Measurements from ENCODE around the gene ANP32D. TPM values are rescaled to one million over a fixed set of nuclear protein-coding genes. Genes with fewer than 3 reads are reported as not detected.
"Not testable (repeated sequence)": the region's sequence is repeated elsewhere in the genome, so short reads cannot be mapped to it uniquely, and the experiment has no call there.

Gene ANP32D
- total and polyA plus RNA-seq, 3 donors from 2014 or later, result 0.71 TPM; not detected in 2

GRCh38 chr12:48482198-48482597, 9.8 kb downstream of the ANP32D start, which contains the start of gene C12orf54:
Gene C12orf54 (plus strand): TSS chr12:48482498. CDS start chr12:48483297, 799 bp downstream.
- Histone ChIP-seq H3K36me3 (ENCODE audit: low read depth, missing control alignments) (no peaks in the 10 kb centered on the region), H3K4me1 (no peaks in the 10 kb centered on the region), H3K4me3 (no peak within 1 kb of the TSS), H3K27me3 (no peaks in the 10 kb centered on the region), H3K27ac (no peak within 1 kb of the TSS), H3K9me3 (no peaks in the 10 kb centered on the region)
- TF ChIP-seq, protein P1, sequence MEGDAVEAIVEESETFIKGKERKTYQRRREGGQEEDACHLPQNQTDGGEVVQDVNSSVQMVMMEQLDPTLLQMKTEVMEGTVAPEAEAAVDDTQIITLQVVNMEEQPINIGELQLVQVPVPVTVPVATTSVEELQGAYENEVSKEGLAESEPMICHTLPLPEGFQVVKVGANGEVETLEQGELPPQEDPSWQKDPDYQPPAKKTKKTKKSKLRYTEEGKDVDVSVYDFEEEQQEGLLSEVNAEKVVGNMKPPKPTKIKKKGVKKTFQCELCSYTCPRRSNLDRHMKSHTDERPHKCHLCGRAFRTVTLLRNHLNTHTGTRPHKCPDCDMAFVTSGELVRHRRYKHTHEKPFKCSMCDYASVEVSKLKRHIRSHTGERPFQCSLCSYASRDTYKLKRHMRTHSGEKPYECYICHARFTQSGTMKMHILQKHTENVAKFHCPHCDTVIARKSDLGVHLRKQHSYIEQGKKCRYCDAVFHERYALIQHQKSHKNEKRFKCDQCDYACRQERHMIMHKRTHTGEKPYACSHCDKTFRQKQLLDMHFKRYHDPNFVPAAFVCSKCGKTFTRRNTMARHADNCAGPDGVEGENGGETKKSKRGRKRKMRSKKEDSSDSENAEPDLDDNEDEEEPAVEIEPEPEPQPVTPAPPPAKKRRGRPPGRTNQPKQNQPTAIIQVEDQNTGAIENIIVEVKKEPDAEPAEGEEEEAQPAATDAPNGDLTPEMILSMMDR (IDR thresholded peaks at IDR 0.05), result no peak
- no peak for TF ChIP-seq POLR2A (IDR thresholded peaks at IDR 0.05)
- DNase-seq, result no peak
- WGBS, 2 donors, result 80 to 85% methylated on average over 2 of the region's 2 CpGs
- intact Hi-C loops (cut with DNase I; ENCODE audit: low total_unique reads), result no loop called here

DNA sequence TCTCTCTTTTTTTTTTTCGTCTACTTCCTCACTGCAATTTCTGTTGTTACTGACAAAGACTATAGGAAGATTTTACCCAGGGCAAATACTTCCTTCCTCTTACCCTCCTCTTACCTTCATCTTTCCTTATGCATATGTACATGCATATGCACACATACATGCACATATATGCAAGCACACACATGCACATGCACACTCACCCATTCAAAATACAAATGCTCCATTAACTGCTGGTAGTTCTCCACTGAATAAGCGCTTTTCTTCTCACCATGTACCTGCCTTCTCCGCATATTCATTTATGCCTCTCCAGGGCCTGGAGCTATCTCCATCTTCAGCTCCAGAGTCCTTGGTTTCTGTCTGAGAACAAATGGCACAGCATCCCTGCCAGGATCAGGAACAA, 10.6 kb downstream of the ANP32D start:
- WGBS, 2 donors, result 80 to 90% methylated on average over 3 of the region's 3 CpGs

GRCh38 chr12:48486261-48486660, 13.9 kb downstream of the ANP32D start:
- TF ChIP-seq, protein P1 (IDR thresholded peaks at IDR 0.05), result no peak
- no peak for TF ChIP-seq POLR2A (IDR thresholded peaks at IDR 0.05)

More for the DNA sequence above, 10.6 kb downstream of the ANP32D start:
- DNase-seq, result no peak
- Histone ChIP-seq H3K4me1 (no peaks in the 10 kb centered on the region), H3K9me3 (no peaks in the 10 kb centered on the region), H3K36me3 (ENCODE audit: low read depth, missing control alignments) (no peaks in the 10 kb centered on the region), H3K27me3 (no peaks in the 10 kb centered on the region), H3K4me3 (no peak overlapping the region), H3K27ac (no peak overlapping the region)
- intact Hi-C loops (cut with DNase I; ENCODE audit: low total_unique reads), result no loop called here
- no peak for TF ChIP-seq POLR2A (IDR thresholded peaks at IDR 0.05)
- TF ChIP-seq, protein P1 (IDR thresholded peaks at IDR 0.05), result no peak

GRCh38 chr12:48486679-48487078, 14.3 kb downstream of the ANP32D start:
- no peak for TF ChIP-seq POLR2A (IDR thresholded peaks at IDR 0.05)
- TF ChIP-seq, protein P1 (IDR thresholded peaks at IDR 0.05), result no peak
- intact Hi-C loops (cut with DNase I; ENCODE audit: low total_unique reads), result no loop called here
- 74 to 79% methylated on average over 5 of the region's 5 CpGs for WGBS, 2 donors
- Histone ChIP-seq H3K4me1 (no peaks in the 10 kb centered on the region), H3K36me3 (ENCODE audit: low read depth, missing control alignments) (no peaks in the 10 kb centered on the region), H3K9me3 (no peaks in the 10 kb centered on the region), H3K4me3 (no peak overlapping the region), H3K27ac (no peak overlapping the region), H3K27me3 (no peaks in the 10 kb centered on the region)
- DNase-seq, result no peak

More at GRCh38 chr12:48486261-48486660, 13.9 kb downstream of the ANP32D start:
- Histone ChIP-seq H3K4me3 (no peak overlapping the region), H3K27ac (no peak overlapping the region), H3K27me3 (no peaks in the 10 kb centered on the region), H3K36me3 (ENCODE audit: low read depth, missing control alignments) (no peaks in the 10 kb centered on the region), H3K4me1 (no peaks in the 10 kb centered on the region), H3K9me3 (no peaks in the 10 kb centered on the region)
- DNase-seq, result no peak
- intact Hi-C loops (cut with DNase I; ENCODE audit: low total_unique reads), result no loop called here
- 88 to 96% methylated on average over 2 of the region's 2 CpGs for WGBS, 2 donors

DNA sequence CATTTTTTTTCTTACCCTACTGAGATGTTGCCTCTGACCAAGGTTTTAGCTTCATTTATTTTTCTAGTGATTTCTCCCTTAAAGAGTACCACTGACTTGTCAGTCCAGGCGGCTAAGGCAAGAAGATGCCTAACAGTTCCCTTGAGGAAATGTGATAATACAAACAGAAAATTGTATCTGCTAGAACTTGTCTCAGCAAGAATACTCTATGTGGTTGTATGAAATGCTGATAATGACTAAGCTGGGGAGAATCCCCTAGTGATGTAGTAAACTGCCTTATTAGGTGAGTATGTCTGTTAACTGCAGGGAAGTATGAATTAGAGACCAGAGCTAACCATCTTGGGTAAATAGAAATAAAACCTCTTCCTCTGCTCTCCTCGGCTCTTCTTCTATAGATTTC, 16.7 kb downstream of the ANP32D start:
- no peak overlapping the region for H3K27ac ChIP-seq
- no peak for DNase-seq
- no peaks in the 10 kb centered on the region for H3K36me3 ChIP-seq (ENCODE audit: low read depth, missing control alignments)

GRCh38 chr12:48489456-48489855, 17.1 kb downstream of the ANP32D start:
- H3K4me1 ChIP-seq; DNase-seq; H3K27ac ChIP-seq; H3K9me3 ChIP-seq; H3K36me3 ChIP-seq (ENCODE audit: low read depth, missing control alignments); H3K27me3 ChIP-seq; H3K4me3 ChIP-seq; intact Hi-C loops (cut with DNase I; ENCODE audit: low total_unique reads): not testable (repeated sequence)
- 88 to 94% methylated on average over 7 of the region's 7 CpGs for WGBS, 2 donors

More for the DNA sequence above, 16.7 kb downstream of the ANP32D start:
- 78 to 81% methylated on average over 2 of the region's 2 CpGs for WGBS, 2 donors
- Histone ChIP-seq H3K4me3 (no peak overlapping the region), H3K9me3 (no peaks in the 10 kb centered on the region), H3K4me1 (no peaks in the 10 kb centered on the region), H3K27me3 (no peaks in the 10 kb centered on the region)
- intact Hi-C loops (cut with DNase I; ENCODE audit: low total_unique reads), result no loop called here
- no peak for TF ChIP-seq POLR2A (IDR thresholded peaks at IDR 0.05)
- TF ChIP-seq, protein P1 (IDR thresholded peaks at IDR 0.05), result no peak

GRCh38 chr12:48500281-48500680, 27.9 kb downstream of the ANP32D start:
- intact Hi-C loops (cut with DNase I; ENCODE audit: low total_unique reads); H3K27ac ChIP-seq; H3K4me1 ChIP-seq; H3K36me3 ChIP-seq (ENCODE audit: low read depth, missing control alignments); H3K27me3 ChIP-seq; H3K9me3 ChIP-seq; DNase-seq: not testable (repeated sequence)
- 83% methylated on average over 17 of the region's 32 CpGs; no CpG with 5 or more reads in 1 of the 2 donors for WGBS, 2 donors
- H3K4me3 ChIP-seq, result peak overlapping the region in 1 of 2 donors; percentile 23
